Suprapubic skin (tissue), 4 donors: Measurements from ENCODE around the gene TOM1L2. TPM values are rescaled to one million over a fixed set of nuclear protein-coding genes. Genes with fewer than 3 reads are reported as not detected.

Experiments
- DNase-seq, 2 donors: peaks; one replicate each; pipeline ENCODE4 v3.0.0-alpha.2; 2019; ENCODE audit warnings: low spot score in 2 of 2
- H3K27ac ChIP-seq: fragments of 200-600 bp; sonication (generic); one replicate; pipeline ENCODE4 v1.5.1; 2019
- H3K27me3 ChIP-seq: fragments of 200-600 bp; sonication (generic); one replicate; pipeline ENCODE4 v1.5.1; 2019
- H3K36me3 ChIP-seq: fragments of 200-600 bp; sonication (generic); one replicate; pipeline ENCODE4 v1.5.1; 2019
- H3K4me1 ChIP-seq: fragments of 200-600 bp; sonication (generic); one replicate; pipeline ENCODE4 v1.5.1; 2019
- H3K4me3 ChIP-seq: fragments of 200-600 bp; sonication (generic); one replicate; pipeline ENCODE4 v1.5.1; 2019; ENCODE audit warnings: mild to moderate bottlenecking
- H3K9me3 ChIP-seq: fragments of 200-600 bp; sonication (generic); one replicate; pipeline ENCODE4 v1.5.1; 2019
- EP300 ChIP-seq: sonication (generic); formaldehyde crosslinking; IDR thresholded peaks from one replicate; pipeline ENCODE4 v1.6.1; 2017; ENCODE audit warnings: antibody characterized with exemption
- POLR2A ChIP-seq, 2 donors: fragments of 450-650 bp; IDR thresholded peaks; one replicate each; pipeline ENCODE4 v1.6.1; 2017; ENCODE audit warnings: antibody characterized with exemption in 2 of 2, mild to moderate bottlenecking in 2 of 2, moderate library complexity in 2 of 2
- POLR2AphosphoS5 ChIP-seq, 3 donors: sonication (generic); formaldehyde crosslinking; IDR thresholded peaks; one replicate each; pipeline ENCODE4 v1.6.1; 2017; ENCODE audit warnings: antibody characterized with exemption in 3 of 3
- WGBS: methylation state at CpG from one replicate; pipeline ENCODE4 v1.1.5; 2018; 5-methylcytosine and 5-hydroxymethylcytosine counted together
- total RNA-seq, 4 donors: library from RNA; depleted of rRNA; stranded (reverse); fragments of >200 nt; gene quantifications; one replicate each; pipeline ENCODE4 v1.1.0, GENCODE V29; 2016
- TF ChIP-seq, protein P1 (sequence below), 2 donors: fragments of 200-600 bp in 1 of 2; fragments of 450-650 bp in 1 of 2; sonication (generic) in 1 of 2; IDR thresholded peaks; one replicate each; pipeline ENCODE4 v1.5.1; 2016 to 2019; ENCODE audit warnings: antibody characterized with exemption in 2 of 2, mild to moderate bottlenecking in 1 of 2, moderate library complexity in 1 of 2

TOM1L2 gene
- total RNA-seq, 4 donors from 2014 or later, result 128 to 259 (median 162) TPM

DNA sequence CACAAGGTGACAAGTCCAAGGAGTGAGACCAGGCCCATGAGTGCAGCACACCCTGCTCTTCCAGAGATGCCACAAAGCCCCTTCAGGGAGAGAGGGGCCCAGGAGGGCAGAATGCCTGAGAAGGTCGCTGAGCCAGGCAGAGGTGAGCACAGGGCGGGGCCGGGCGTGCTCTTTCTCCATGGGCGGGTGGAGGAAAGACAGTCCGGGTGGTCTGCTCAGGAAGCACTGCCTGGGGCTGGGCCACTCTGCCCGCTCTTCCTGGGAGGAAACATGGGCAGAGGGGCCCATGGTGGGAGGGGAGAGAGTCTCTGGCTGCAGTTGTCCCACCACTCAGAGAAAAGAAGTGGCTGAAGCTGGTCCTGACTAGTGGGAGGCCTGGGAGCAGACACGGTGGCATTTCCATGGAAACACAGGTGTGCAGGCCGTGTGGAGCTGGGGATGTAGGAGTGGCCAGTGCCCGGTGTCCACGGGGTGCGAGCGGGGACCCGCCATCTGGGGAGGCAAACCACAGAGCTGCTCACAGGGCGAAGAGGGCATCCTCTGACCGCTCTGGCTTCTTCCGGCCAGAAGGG, 125.0 kb downstream of the TOM1L2 start:
- Histone ChIP-seq H3K4me3 (no peak overlapping the region), H3K9me3 (no peaks in the 10 kb centered on the region), H3K36me3 (peaks cover 27% of the 10 kb centered on the region), H3K27me3 (no peaks in the 10 kb centered on the region), H3K4me1 (peaks cover 49% of the 10 kb centered on the region), H3K27ac (no peak overlapping the region)
- TF ChIP-seq EP300, result no peak
- no peak for TF ChIP-seq POLR2A (IDR thresholded peaks at IDR 0.05)
- TF ChIP-seq, protein P1, sequence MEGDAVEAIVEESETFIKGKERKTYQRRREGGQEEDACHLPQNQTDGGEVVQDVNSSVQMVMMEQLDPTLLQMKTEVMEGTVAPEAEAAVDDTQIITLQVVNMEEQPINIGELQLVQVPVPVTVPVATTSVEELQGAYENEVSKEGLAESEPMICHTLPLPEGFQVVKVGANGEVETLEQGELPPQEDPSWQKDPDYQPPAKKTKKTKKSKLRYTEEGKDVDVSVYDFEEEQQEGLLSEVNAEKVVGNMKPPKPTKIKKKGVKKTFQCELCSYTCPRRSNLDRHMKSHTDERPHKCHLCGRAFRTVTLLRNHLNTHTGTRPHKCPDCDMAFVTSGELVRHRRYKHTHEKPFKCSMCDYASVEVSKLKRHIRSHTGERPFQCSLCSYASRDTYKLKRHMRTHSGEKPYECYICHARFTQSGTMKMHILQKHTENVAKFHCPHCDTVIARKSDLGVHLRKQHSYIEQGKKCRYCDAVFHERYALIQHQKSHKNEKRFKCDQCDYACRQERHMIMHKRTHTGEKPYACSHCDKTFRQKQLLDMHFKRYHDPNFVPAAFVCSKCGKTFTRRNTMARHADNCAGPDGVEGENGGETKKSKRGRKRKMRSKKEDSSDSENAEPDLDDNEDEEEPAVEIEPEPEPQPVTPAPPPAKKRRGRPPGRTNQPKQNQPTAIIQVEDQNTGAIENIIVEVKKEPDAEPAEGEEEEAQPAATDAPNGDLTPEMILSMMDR (IDR thresholded peaks at IDR 0.05), result no peak
- TF ChIP-seq POLR2AphosphoS5 (IDR thresholded peaks at IDR 0.05), result no peak
- DNase-seq, result no peak
- 77% methylated on average over 16 of the region's 17 CpGs for WGBS

DNA sequence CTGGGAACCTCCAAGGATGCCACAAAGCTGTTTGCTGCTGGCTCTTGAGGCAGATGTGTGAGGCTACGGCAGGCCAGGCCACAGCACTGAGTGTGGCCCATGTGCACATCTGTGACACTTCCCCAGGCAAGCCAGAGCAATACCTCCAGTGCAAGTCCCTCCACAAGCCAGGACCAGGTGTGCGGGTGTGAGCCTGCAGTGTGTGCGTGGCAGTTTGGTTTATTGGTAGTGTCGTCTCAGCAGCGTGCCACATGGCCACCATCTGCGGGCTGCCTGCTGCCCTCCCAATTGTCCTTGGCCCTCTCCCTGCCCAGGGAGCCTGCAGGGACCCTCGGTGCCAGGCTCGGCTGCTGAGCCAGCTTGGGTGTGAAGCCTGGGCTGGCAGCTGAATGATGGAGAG, 125.6 kb downstream of the TOM1L2 start:
- TF ChIP-seq, protein P1 (IDR thresholded peaks at IDR 0.05), result no peak
- TF ChIP-seq POLR2AphosphoS5 (IDR thresholded peaks at IDR 0.05) (no peak), EP300 (no peak), POLR2A (IDR thresholded peaks at IDR 0.05) (no peak)
- Histone ChIP-seq H3K4me3 (no peak overlapping the region), H3K27me3 (no peaks in the 10 kb centered on the region), H3K9me3 (no peaks in the 10 kb centered on the region), H3K4me1 (peaks cover 55% of the 10 kb centered on the region), H3K27ac (no peak overlapping the region), H3K36me3 (peaks cover 21% of the 10 kb centered on the region)
- WGBS, result 80% methylated on average over 1 of the region's 8 CpGs
- DNase-seq, result no peak

GRCh38 chr17:17846003-17846402, 126.2 kb downstream of the TOM1L2 start:
- no peak overlapping the region for H3K4me3 ChIP-seq
- no peak for DNase-seq
- WGBS, result 88% methylated on average over 5 of the region's 8 CpGs
- peaks cover 61% of the 10 kb centered on the region for H3K4me1 ChIP-seq
- TF ChIP-seq POLR2AphosphoS5 (IDR thresholded peaks at IDR 0.05), result no peak
- H3K27ac ChIP-seq, result no peak overlapping the region
- H3K36me3 ChIP-seq, result peaks cover 20% of the 10 kb centered on the region
- no peaks in the 10 kb centered on the region for H3K27me3 ChIP-seq
- H3K9me3 ChIP-seq, result no peaks in the 10 kb centered on the region

- 81% methylated on average over 6 of the region's 13 CpGs for WGBS
- H3K36me3 ChIP-seq, result peaks cover 16% of the 10 kb centered on the region
- TF ChIP-seq POLR2A (IDR thresholded peaks at IDR 0.05) (no peak), POLR2AphosphoS5 (IDR thresholded peaks at IDR 0.05) (no peak), EP300 (no peak)
- TF ChIP-seq, protein P1 (IDR thresholded peaks at IDR 0.05), result no peak
- peaks cover 62% of the 10 kb centered on the region for H3K4me1 ChIP-seq
- DNase-seq, result no peak
- no peak overlapping the region for H3K4me3 ChIP-seq
- no peaks in the 10 kb centered on the region for H3K9me3 ChIP-seq
- H3K27me3 ChIP-seq, result no peaks in the 10 kb centered on the region
- no peak overlapping the region for H3K27ac ChIP-seq
Measured at GRCh38 chr17:17845046-17845775, 127.0 kb downstream of the TOM1L2 start.

DNA sequence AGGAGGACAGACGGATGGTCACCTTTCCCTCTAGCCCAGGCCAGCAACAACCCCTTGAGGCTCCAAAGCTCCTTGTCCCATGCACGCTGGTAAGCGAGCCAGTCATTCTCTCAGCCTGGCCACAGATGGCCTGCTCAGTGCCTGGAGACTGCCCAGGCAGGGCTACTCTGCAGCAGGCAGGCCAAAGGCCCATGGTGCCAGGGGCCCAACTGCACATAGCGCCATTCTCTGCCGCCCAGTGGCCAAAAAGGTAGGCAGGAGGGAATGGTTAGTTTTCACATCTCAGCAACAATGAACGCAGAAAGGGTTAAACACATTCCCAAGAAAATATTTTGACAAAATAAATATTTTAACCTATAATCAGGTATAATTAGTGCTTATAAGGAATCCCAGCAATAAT, 127.7 kb downstream of the TOM1L2 start:
- no peak for DNase-seq
- Histone ChIP-seq H3K36me3 (peaks cover 16% of the 10 kb centered on the region), H3K27me3 (no peaks in the 10 kb centered on the region), H3K9me3 (no peaks in the 10 kb centered on the region), H3K27ac (no peak overlapping the region), H3K4me3 (no peak overlapping the region), H3K4me1 (peaks cover 62% of the 10 kb centered on the region)
- 93% methylated on average over 6 of the region's 6 CpGs for WGBS
- no peak for TF ChIP-seq POLR2AphosphoS5 (IDR thresholded peaks at IDR 0.05)
- no peak for TF ChIP-seq POLR2A (IDR thresholded peaks at IDR 0.05)
- no peak for TF ChIP-seq EP300
- TF ChIP-seq, protein P1 (IDR thresholded peaks at IDR 0.05), result no peak
